ENCODE results near the gene CIDEB. TPM values are rescaled to one million over a fixed set of nuclear protein-coding genes. Genes with fewer than 3 reads are reported as not detected.

The CIDEB gene
- total RNA-seq, 3 donors from 2014 or later (not counting 1 experiment from before 2014, with no cell fraction given), result 40.0 to 59.6 (median 46.6) TPM

DNA sequence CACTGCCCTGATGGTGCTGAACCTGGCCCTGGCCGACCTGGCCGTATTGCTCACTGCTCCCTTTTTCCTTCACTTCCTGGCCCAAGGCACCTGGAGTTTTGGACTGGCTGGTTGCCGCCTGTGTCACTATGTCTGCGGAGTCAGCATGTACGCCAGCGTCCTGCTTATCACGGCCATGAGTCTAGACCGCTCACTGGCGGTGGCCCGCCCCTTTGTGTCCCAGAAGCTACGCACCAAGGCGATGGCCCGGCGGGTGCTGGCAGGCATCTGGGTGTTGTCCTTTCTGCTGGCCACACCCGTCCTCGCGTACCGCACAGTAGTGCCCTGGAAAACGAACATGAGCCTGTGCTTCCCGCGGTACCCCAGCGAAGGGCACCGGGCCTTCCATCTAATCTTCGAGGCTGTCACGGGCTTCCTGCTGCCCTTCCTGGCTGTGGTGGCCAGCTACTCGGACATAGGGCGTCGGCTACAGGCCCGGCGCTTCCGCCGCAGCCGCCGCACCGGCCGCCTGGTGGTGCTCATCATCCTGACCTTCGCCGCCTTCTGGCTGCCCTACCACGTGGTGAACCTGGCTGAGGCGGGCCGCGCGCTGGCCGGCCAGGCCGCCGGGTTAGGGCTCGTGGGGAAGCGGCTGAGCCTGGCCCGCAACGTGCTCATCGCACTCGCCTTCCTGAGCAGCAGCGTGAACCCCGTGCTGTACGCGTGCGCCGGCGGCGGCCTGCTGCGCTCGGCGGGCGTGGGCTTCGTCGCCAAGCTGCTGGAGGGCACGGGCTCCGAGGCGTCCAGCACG, 8.2 kb upstream of the CIDEB start:
- Mint-ChIP-seq H3K9me3 (no peaks in the 10 kb centered on the region), H3K4me3 (peak overlapping the region; percentile 88)
- no peak overlapping the region for H3K4me3 ChIP-seq (ENCODE audit: low read length)

GRCh38 chr14:24315243-24315806, 7.5 kb upstream of the CIDEB start:
- 75% methylated on average over 10 of the region's 10 CpGs for WGBS (ENCODE audit: insufficient coverage)
- H3K36me3 Mint-ChIP-seq, result no peaks in the 10 kb centered on the region
- intact Hi-C loops (cut with micrococcal nuclease), result no loop called here
- no peak for DNase-seq
- peaks cover 0 to 4% of the 10 kb centered on the region in 2 donors for H3K27me3 Mint-ChIP-seq (ENCODE audit: low read depth in 2 of 2)
- H3K27ac Mint-ChIP-seq, result peak overlapping the region; percentile 94 to 96
- no peaks in the 10 kb centered on the region for H3K9me3 Mint-ChIP-seq
- no peak overlapping the region for H3K4me3 ChIP-seq (ENCODE audit: low read length)
- no peaks in the 10 kb centered on the region for H3K36me3 ChIP-seq (ENCODE audit: control insufficient read depth, insufficient read depth, low read length)
- ATAC-seq, result no peak
- H3K4me1 ChIP-seq (ENCODE audit: control insufficient read depth, insufficient read depth, low read length), result peaks cover 53% of the 10 kb centered on the region
- no peaks in the 10 kb centered on the region for H3K9me3 ChIP-seq (ENCODE audit: control insufficient read depth, insufficient read depth, low read length)
- peaks cover 55 to 69% of the 10 kb centered on the region in 2 donors for H3K4me1 Mint-ChIP-seq
- no peak overlapping the region for H3K27ac ChIP-seq (ENCODE audit: low read length)
- no peaks in the 10 kb centered on the region for H3K27me3 ChIP-seq (ENCODE audit: control insufficient read depth, insufficient read depth, low read length)
- TF ChIP-seq, protein P1, sequence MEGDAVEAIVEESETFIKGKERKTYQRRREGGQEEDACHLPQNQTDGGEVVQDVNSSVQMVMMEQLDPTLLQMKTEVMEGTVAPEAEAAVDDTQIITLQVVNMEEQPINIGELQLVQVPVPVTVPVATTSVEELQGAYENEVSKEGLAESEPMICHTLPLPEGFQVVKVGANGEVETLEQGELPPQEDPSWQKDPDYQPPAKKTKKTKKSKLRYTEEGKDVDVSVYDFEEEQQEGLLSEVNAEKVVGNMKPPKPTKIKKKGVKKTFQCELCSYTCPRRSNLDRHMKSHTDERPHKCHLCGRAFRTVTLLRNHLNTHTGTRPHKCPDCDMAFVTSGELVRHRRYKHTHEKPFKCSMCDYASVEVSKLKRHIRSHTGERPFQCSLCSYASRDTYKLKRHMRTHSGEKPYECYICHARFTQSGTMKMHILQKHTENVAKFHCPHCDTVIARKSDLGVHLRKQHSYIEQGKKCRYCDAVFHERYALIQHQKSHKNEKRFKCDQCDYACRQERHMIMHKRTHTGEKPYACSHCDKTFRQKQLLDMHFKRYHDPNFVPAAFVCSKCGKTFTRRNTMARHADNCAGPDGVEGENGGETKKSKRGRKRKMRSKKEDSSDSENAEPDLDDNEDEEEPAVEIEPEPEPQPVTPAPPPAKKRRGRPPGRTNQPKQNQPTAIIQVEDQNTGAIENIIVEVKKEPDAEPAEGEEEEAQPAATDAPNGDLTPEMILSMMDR (IDR thresholded peaks at IDR 0.05), result no peak
- H3K4me3 Mint-ChIP-seq, result peak overlapping the region; percentile 88

More for the DNA sequence above, 8.2 kb upstream of the CIDEB start:
- H3K27ac Mint-ChIP-seq, result peak overlapping the region; percentile 94 to 96
- H3K27me3 Mint-ChIP-seq (ENCODE audit: low read depth in 2 of 2), result peaks cover 0 to 5% of the 10 kb centered on the region in 2 donors
- DNase-seq, result no peak
- H3K9me3 ChIP-seq (ENCODE audit: control insufficient read depth, insufficient read depth, low read length), result no peaks in the 10 kb centered on the region
- no peaks in the 10 kb centered on the region for H3K36me3 Mint-ChIP-seq
- ATAC-seq, result no peak
- no peaks in the 10 kb centered on the region for H3K36me3 ChIP-seq (ENCODE audit: control insufficient read depth, insufficient read depth, low read length)
- peaks cover 53 to 63% of the 10 kb centered on the region in 2 donors for H3K4me1 Mint-ChIP-seq
- H3K27ac ChIP-seq (ENCODE audit: low read length), result no peak overlapping the region
- TF ChIP-seq, protein P1 (IDR thresholded peaks at IDR 0.05), result no peak
- H3K4me1 ChIP-seq (ENCODE audit: control insufficient read depth, insufficient read depth, low read length), result peaks cover 51% of the 10 kb centered on the region
- no peaks in the 10 kb centered on the region for H3K27me3 ChIP-seq (ENCODE audit: control insufficient read depth, insufficient read depth, low read length)
- intact Hi-C loops (cut with micrococcal nuclease), result no loop called here
- 93% methylated on average over 70 of the region's 70 CpGs for WGBS (ENCODE audit: insufficient coverage)

- Mint-ChIP-seq H3K4me1 (peaks cover 61 to 76% of the 10 kb centered on the region in 2 donors), H3K4me3 (peak overlapping the region; percentile 88), H3K9me3 (no peaks in the 10 kb centered on the region), H3K27ac (peak overlapping the region; percentile 94 to 96), H3K27me3 (ENCODE audit: low read depth in 2 of 2) (peaks cover 0 to under 1% of the 10 kb centered on the region in 2 donors), H3K36me3 (no peaks in the 10 kb centered on the region)
- Histone ChIP-seq H3K27ac (ENCODE audit: low read length) (peak overlapping the region; percentile 84), H3K27me3 (ENCODE audit: control insufficient read depth, insufficient read depth, low read length) (no peaks in the 10 kb centered on the region), H3K36me3 (ENCODE audit: control insufficient read depth, insufficient read depth, low read length) (no peaks in the 10 kb centered on the region), H3K4me3 (ENCODE audit: low read length) (no peak overlapping the region), H3K4me1 (ENCODE audit: control insufficient read depth, insufficient read depth, low read length) (peaks cover 61% of the 10 kb centered on the region), H3K9me3 (ENCODE audit: control insufficient read depth, insufficient read depth, low read length) (no peaks in the 10 kb centered on the region)
- no peak for DNase-seq
- TF ChIP-seq, protein P1 (IDR thresholded peaks at IDR 0.05), result no peak
- intact Hi-C loops (cut with micrococcal nuclease), result loop anchor here (5.0 kb wide), 2 partner anchors 72 to 97 kb away; partner anchors contain the start of genes MDP1 and TINF2
- no peak for ATAC-seq
- 71% methylated on average over 5 of the region's 5 CpGs for WGBS (ENCODE audit: insufficient coverage)
These were observed 6.8 kb upstream of the CIDEB start for GRCh38 chr14:24314377-24315193.

All from natural killer cell (primary cell).